SU-DHL-6 (cell line): ENCODE measurements around the gene NTMT1.

Experiments used
- H2AFZ ChIP-seq: fragments of 200-600 bp; sonication (generic); 2 replicates; pipeline ENCODE4 v1.6.1; 2014; ENCODE audit warnings: low read depth, mild to moderate bottlenecking, moderate library complexity, mixed read lengths, antibody characterized with exemption, low read length; ENCODE audit not compliant: severe bottlenecking
- H3F3A ChIP-seq: fragments of 200-600 bp; shearing (Covaris generic); 2 replicates; pipeline ENCODE4 v1.6.0; 2016; ENCODE audit warnings: antibody characterized with exemption, mild to moderate bottlenecking; ENCODE audit not compliant: insufficient read depth
- H3K27ac ChIP-seq: fragments of 200-600 bp; sonication (generic); 2 replicates; pipeline ENCODE4 v1.5.1; 2016; ENCODE audit warnings: low read depth, mild to moderate bottlenecking, low read length, moderate library complexity, mixed read lengths
- H3K27me3 ChIP-seq: fragments of 200-600 bp; sonication (generic), shearing (Covaris generic); 2 replicates; pipeline ENCODE4 v1.6.0; 2014; ENCODE audit warnings: mild to moderate bottlenecking, low read length
- H3K36me3 ChIP-seq: fragments of 200-600 bp; sonication (generic); 2 replicates; pipeline ENCODE4 v1.6.1; 2014; ENCODE audit warnings: mild to moderate bottlenecking, low read length, mixed read lengths
- H3K4me2 ChIP-seq: fragments of 300-600, 200-600 bp; shearing (Covaris generic), sonication (generic); 2 replicates; pipeline ENCODE4 v1.6.0; 2014; ENCODE audit warnings: low read length, low read depth, mild to moderate bottlenecking; ENCODE audit not compliant: poor library complexity, severe bottlenecking
- H3K4me3 ChIP-seq: fragments of 200-600 bp; sonication (generic); 2 replicates; pipeline ENCODE4 v1.5.1; 2014; ENCODE audit warnings: antibody characterized with exemption, low read length, mild to moderate bottlenecking, mixed read lengths; ENCODE audit not compliant: insufficient read depth, poor library complexity, severe bottlenecking
- H3K79me2 ChIP-seq: fragments of 200-600 bp; sonication (generic); 2 replicates; pipeline ENCODE4 v1.6.1; 2014; ENCODE audit warnings: mild to moderate bottlenecking, low read length, moderate library complexity; ENCODE audit not compliant: insufficient read depth
- H3K9ac ChIP-seq: fragments of 200-600 bp; sonication (generic); 2 replicates; pipeline ENCODE4 v1.7.0; 2014; ENCODE audit warnings: mild to moderate bottlenecking, low read length
- H3K9me2 ChIP-seq: fragments of 200-600 bp; sonication (generic); replicated peaks from 2 replicates; pipeline ENCODE4 v1.6.1; 2014; ENCODE audit warnings: low read length; ENCODE audit not compliant: insufficient read depth
- H3K9me3 ChIP-seq: fragments of 200-600 bp; sonication (generic); 2 replicates; pipeline ENCODE4 v1.6.1; 2014; ENCODE audit warnings: low read length, mixed read lengths; ENCODE audit not compliant: insufficient read depth
- H4K20me1 ChIP-seq: fragments of 200-600 bp; sonication (generic); 2 replicates; pipeline ENCODE4 v1.6.1; 2014; ENCODE audit warnings: low read depth, mild to moderate bottlenecking, antibody characterized with exemption, low read length, moderate library complexity, mixed read lengths
- CTCF ChIP-seq: fragments of 200-600 bp; sonication (generic); IDR thresholded peaks from one replicate; pipeline ENCODE4 v1.5.1; 2017; ENCODE audit warnings: antibody characterized with exemption, mild to moderate bottlenecking, low read length, moderate library complexity; ENCODE audit not compliant: insufficient read depth, poor library complexity, severe bottlenecking
- EZH2phosphoT487 ChIP-seq: fragments of 200-600 bp; sonication (generic), shearing (Covaris generic); conservative IDR thresholded peaks from 2 replicates; pipeline ENCODE4 v1.6.1; 2018; ENCODE audit warnings: mild to moderate bottlenecking, antibody characterized with exemption, low read length, moderate library complexity, mixed read lengths

Gene NTMT1

DNA sequence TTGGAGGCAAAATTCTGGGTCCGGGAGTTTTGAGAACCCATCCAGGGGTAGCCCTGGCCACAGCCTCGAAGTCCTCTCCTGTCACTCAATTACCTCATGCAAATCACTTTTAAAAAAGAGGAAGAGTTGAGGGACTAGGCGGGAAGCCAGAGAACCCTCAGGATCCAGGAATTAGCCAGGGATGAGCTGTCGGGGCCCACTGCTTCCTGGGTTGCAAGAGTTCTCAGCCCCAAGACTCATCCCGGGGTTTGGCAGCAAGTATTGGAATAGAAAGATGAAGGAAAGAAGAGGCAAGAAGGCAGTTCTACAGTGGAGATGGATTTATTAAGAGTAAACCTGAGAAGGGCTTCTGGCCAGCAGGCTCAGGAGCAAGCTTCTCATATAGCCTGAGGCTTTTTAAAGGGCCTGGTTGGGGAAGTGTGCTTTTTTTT lies 30.6 kb upstream of the NTMT1 start:
- H2AFZ ChIP-seq, result no peak overlapping the region

GRCh38 chr9:129595903-129596540 lies 29.9 kb upstream of the NTMT1 start:
- Histone ChIP-seq H3K4me2 (no peak overlapping the region), H3K4me3 (no peak overlapping the region), H3K9ac (no peak overlapping the region), H3K9me3 (no peaks in the 10 kb centered on the region), H4K20me1 (no peaks in the 10 kb centered on the region), H3K9me2 (no peaks in the 10 kb centered on the region), H3K27ac (no peak overlapping the region), H2AFZ (no peak overlapping the region), H3K79me2 (no peaks in the 10 kb centered on the region), H3K36me3 (no peaks in the 10 kb centered on the region), H3F3A (no peaks in the 10 kb centered on the region), H3K27me3 (no peaks in the 10 kb centered on the region)
- no peak for TF ChIP-seq EZH2phosphoT487
- TF ChIP-seq CTCF, result no peak

More for the DNA sequence above, 30.6 kb upstream of the NTMT1 start:
- Histone ChIP-seq H3K27ac (no peak overlapping the region), H3K79me2 (no peaks in the 10 kb centered on the region), H3K4me3 (no peak overlapping the region), H3K27me3 (no peaks in the 10 kb centered on the region), H3K9me3 (no peaks in the 10 kb centered on the region), H3K36me3 (no peaks in the 10 kb centered on the region), H3F3A (no peaks in the 10 kb centered on the region), H3K9me2 (no peaks in the 10 kb centered on the region), H3K9ac (no peak overlapping the region), H4K20me1 (no peaks in the 10 kb centered on the region), H3K4me2 (no peak overlapping the region)
- TF ChIP-seq CTCF, result no peak

- H3K27ac ChIP-seq, result no peak overlapping the region
These were observed 29.2 kb upstream of the NTMT1 start for GRCh38 chr9:129596541-129597331.

More at GRCh38 chr9:129596541-129597331, 29.2 kb upstream of the NTMT1 start:
- H2AFZ ChIP-seq, result no peak overlapping the region
- H4K20me1 ChIP-seq, result no peaks in the 10 kb centered on the region
- H3K36me3 ChIP-seq, result no peaks in the 10 kb centered on the region
- TF ChIP-seq CTCF (no peak), EZH2phosphoT487 (no peak)
- no peaks in the 10 kb centered on the region for H3F3A ChIP-seq
- no peaks in the 10 kb centered on the region for H3K9me2 ChIP-seq
- no peak overlapping the region for H3K4me3 ChIP-seq
- no peak overlapping the region for H3K4me2 ChIP-seq
- no peak overlapping the region for H3K9ac ChIP-seq
- no peaks in the 10 kb centered on the region for H3K79me2 ChIP-seq
- no peaks in the 10 kb centered on the region for H3K9me3 ChIP-seq
- H3K27me3 ChIP-seq, result no peaks in the 10 kb centered on the region
